C4-2B (cell line): ENCODE measurements around the gene GPR4.

ENCODE experiments used
- H3K27ac ChIP-seq: fragments of 450-650 bp; 2 replicates; pipeline ENCODE4 v1.5.1; 2017
- CTCF ChIP-seq: fragments of 450-650 bp; conservative IDR thresholded peaks from 2 replicates; pipeline ENCODE4 v1.5.1; 2017; ENCODE audit warnings: mild to moderate bottlenecking
- ZFX ChIP-seq: fragments of 450-650 bp; IDR thresholded peaks from 2 replicates; pipeline ENCODE4 v1.6.1; 2017

The GPR4 gene

GRCh38 chr19:45643024-45643926, 41.3 kb upstream of the GPR4 start:
- H3K27ac ChIP-seq = no peak overlapping the region
- TF ChIP-seq CTCF (peak; percentile 81), ZFX (no peak)

GRCh38 chr19:45641274-45642105, 39.5 kb upstream of the GPR4 start:
- no peak for TF ChIP-seq CTCF
- TF ChIP-seq ZFX = no peak
- H3K27ac ChIP-seq = no peak overlapping the region

GRCh38 chr19:45640849-45641273, 38.8 kb upstream of the GPR4 start:
- TF ChIP-seq ZFX (no peak), CTCF (no peak)
- no peak overlapping the region for H3K27ac ChIP-seq

- peak within 1 kb of the TSS; percentile 66 for H3K27ac ChIP-seq
- TF ChIP-seq CTCF = peak; percentile 39
- TF ChIP-seq ZFX = no peak
Observed at GRCh38 chr19:45638930-45639729, 37.1 kb upstream of the GPR4 start, which contains the start of gene EML2. TSS of gene EML2 (minus strand) at chr19:45639397. CDS start at chr19:45639376, 21 bp downstream.

- peak overlapping the region; percentile 66 for H3K27ac ChIP-seq
Observed at GRCh38 chr19:45637890-45638667, 36.1 kb upstream of the GPR4 start.

More at GRCh38 chr19:45637890-45638667, 36.1 kb upstream of the GPR4 start:
- TF ChIP-seq CTCF = no peak
- TF ChIP-seq ZFX = no peak
